Thoracic aorta endothelial cell (primary cell): Measurements from ENCODE around the gene LCN10. TPM values are rescaled to one million over a fixed set of nuclear protein-coding genes. Genes with fewer than 3 reads are reported as not detected.

Source experiments
- small RNA-seq: library from RNA; depleted of rRNA; stranded (forward); fragments of <200 nt; gene quantifications from one replicate; pipeline ENCODE3, GENCODE V24; 2012
- total RNA-seq: library from RNA; depleted of rRNA; stranded (reverse); fragments of >200 nt; gene quantifications from 2 replicates; pipeline ENCODE4 v1.2.3, GENCODE V29; 2012

The LCN10 gene
- total RNA-seq, result not detected in 2 replicates

DNA sequence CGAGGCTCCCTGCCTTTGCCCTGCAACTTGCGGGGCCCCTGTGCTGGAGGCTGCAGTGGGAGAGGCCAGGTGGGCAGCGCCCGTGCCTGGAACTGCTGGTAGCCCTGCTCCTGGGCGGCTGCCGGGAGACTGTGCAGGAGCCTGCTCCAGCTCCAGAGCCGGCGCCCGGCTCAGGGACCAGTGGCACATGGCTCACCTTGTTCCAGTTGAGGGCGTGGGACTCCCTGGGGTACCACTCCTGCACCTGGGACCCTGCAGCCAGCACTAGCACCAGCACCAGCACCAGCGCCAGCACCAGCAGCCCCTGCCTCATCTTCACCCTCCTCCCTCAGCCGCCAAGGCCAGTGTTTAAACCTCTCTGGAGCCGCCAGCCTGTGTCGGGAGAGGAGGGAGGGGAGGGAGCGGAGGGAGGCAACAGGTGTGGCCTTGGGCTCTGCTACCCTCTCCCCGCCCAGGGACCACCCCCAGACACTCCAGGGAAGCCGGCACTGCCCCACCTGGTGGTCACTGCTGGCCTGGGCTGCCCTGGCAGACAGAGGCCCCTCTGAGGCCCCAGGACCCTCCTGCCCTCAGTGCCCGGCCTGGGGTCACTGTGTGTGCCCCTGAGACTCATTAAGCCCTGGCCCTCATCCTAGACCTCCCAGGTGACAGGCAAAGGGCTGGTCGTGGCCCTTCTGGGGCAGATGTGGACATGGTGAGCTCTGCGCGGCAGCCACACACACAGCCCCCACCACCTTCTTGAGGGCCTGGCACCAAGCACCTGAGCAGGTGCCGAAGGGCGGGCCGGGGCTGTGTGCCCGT, at the start of gene LCN10:
LCN10 (minus strand) TSS at position 350 of the 801 bp plus-strand sequence; CDS start at position 313, 37 bp downstream.

DNA sequence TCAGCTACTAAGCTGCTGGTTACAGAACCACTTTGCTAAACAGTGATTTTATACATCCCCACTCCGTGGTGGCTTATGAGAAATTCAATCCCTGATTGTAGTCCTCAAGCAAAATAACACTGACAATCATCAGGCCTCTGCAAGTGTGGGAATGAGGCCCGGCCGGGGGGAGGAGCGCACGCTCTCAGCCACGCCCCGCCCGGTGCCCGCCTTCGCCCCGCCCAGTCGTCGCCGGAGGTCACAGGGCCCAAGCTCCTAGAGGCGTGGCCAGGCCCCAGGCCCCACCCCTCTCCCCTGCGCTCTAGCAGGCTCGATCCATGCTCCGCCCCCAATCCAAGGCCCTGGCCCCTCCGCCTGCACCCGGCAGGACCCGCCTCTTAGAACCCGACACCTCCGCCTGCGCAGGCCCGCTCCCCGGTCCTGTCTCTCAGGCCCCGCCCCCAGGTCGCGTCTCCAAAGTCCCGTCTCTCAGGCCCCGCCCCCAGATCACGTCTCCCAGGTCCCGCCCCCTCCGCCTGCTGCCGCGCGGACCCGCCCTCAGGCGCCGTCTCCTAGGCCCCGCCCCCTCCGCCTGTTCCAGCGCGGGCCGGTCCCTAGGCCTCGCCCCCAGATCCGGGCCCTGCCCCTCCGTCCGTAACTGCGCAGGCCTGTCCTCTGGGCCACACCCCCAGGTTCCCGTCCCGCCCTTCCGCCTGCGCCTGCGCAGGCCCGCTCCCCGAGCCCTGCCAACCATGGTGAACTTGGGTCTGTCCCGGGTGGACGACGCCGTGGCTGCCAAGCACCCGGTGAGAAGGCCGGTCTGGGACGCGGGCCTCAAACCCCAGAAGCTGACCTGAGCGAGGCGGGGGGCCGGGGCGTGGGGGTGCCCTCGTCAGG, 48.1 kb upstream of the LCN10 start, which contains the start of gene TMEM141:
TMEM141 (plus strand) TSS at position 705 of the 876 bp plus-strand sequence; CDS start at position 732, 27 bp downstream.

DNA sequence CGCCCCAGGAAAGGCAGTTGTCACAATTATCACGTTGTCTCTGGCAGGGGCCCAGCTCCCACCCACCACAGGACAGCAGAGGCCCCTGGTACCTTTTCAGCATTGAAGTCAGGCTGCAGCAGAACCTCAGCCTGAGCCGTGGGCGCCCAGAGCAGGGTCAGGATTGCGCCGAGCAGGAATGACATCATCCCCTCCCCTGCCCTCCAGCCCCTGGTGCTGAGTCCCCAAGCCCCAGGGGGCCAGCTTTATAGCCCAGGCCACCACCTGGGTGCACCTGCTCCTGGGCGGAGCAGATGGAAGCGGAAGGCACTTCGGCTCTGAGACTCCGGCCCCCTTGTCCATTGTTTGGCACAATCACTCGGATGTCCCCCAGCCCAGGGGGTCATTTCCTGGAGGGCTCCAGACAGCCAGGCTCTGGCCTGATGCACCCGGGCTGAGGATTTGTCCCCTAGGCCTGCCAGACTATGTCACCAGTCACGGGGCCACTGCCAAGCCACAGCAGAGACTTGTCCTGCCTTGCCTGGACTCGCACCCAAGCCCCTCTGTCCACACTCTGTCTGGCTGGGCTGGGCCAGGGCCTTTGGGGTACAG, 21.7 kb upstream of the LCN10 start, which contains the start of gene LCN15:
LCN15 (minus strand) TSS at position 218 of the 591 bp plus-strand sequence; CDS start at position 188, 30 bp downstream.

DNA sequence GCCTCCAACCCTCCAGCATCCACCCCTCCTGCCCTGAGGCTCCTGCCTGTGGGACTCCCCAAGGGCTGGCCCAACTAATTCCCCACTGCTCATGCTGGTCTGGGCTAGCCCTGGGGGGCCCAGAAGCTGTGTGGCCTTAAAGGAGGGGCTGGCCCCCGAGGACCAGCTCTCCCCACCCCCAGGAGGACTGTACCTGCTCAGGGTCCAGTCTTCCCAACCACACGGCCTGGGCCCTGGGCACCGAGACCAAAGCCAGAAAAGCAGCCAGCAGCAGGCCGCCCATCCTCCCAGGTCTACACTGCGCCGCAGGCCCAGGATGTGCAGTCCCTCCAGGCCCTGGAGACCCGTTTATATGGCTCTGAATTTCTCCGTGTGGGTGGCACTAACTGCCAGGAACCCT, 5.5 kb upstream of the LCN10 start, which contains the start of gene LCN6:
LCN6 (minus strand) TSS at position 325 of the 400 bp plus-strand sequence; CDS start at position 283, 42 bp downstream.

GRCh38 chr9:136711751-136712689, 30.7 kb downstream of the LCN10 start, which contains the start of gene DIPK1B:
Gene DIPK1B, plus strand, starts transcription at chr9:136712572. Its CDS starts 94 bp downstream, at chr9:136712666.

Small RNA genes lying within 50 kb of the gene (small RNA-seq; reads per million reads assigned to genes)
- gene ATP6V1G1P3 (not detected), gene MIR6722 (not detected)

Other genes starting within 250 kb of the LCN10 start
- 116 and 138 TPM in 2 replicates for gene NOTCH1, start 196.9 kb downstream of the LCN10 start, total RNA-seq
- gene EGFL7, start 80.0 kb downstream of the LCN10 start, total RNA-seq, result 400 and 489 TPM in 2 replicates
- 29.1 and 43.1 TPM in 2 replicates for gene AGPAT2, start 55.5 kb downstream of the LCN10 start, total RNA-seq
- gene DIPK1B, start 30.4 kb downstream of the LCN10 start, total RNA-seq, result 121 and 158 TPM in 2 replicates
- not detected in 2 replicates for gene LCN6, start 5.6 kb upstream of the LCN10 start, total RNA-seq
- not detected in 2 replicates for gene LCN8, start 15.3 kb upstream of the LCN10 start, total RNA-seq
- not detected in 2 replicates for gene LCN15, start 21.6 kb upstream of the LCN10 start, total RNA-seq
- 42.9 and 43.6 TPM in 2 replicates for gene TMEM141, start 48.4 kb upstream of the LCN10 start, total RNA-seq
- gene CCDC183, start 53.4 kb upstream of the LCN10 start, total RNA-seq, result 0.13 TPM in 1 of 2 replicates, not detected in the other
- gene RABL6, start 65.0 kb upstream of the LCN10 start, total RNA-seq, result 68.1 and 77.0 TPM in 2 replicates
- 0.66 and 0.72 TPM in 2 replicates for gene AJM1, start 99.5 kb upstream of the LCN10 start, total RNA-seq
- 51.4 and 81.0 TPM in 2 replicates for gene PHPT1, start 106.5 kb upstream of the LCN10 start, total RNA-seq
- gene MAMDC4, start 109.4 kb upstream of the LCN10 start, total RNA-seq, result 1.9 and 2.0 TPM in 2 replicates
- 173 and 174 TPM in 2 replicates for gene EDF1, start 123.4 kb upstream of the LCN10 start, total RNA-seq
- gene TRAF2, start 143.6 kb upstream of the LCN10 start, total RNA-seq, result 11.0 and 14.3 TPM in 2 replicates
- 95.3 and 115 TPM in 2 replicates for gene FBXW5, start 201.8 kb upstream of the LCN10 start, total RNA-seq
- gene C8G, start 202.3 kb upstream of the LCN10 start, total RNA-seq, result not detected in 2 replicates
- gene LCN12, start 209.3 kb upstream of the LCN10 start, total RNA-seq, result not detected in 2 replicates
- gene PTGDS, start 234.6 kb upstream of the LCN10 start, total RNA-seq, result not detected in 2 replicates
- gene LCNL1, start 240.1 kb upstream of the LCN10 start, total RNA-seq, result not detected in 2 replicates
- gene PAXX, start 249.5 kb upstream of the LCN10 start, total RNA-seq, result 16.6 and 17.4 TPM in 2 replicates